ENCODE measurements around the gene LRRC4C. TPM values are rescaled to one million over a fixed set of nuclear protein-coding genes. Genes with fewer than 3 reads are reported as not detected.
"Not testable (repeated sequence)": the region's sequence is repeated elsewhere in the genome, so short reads cannot be mapped to it uniquely, and the experiment has no call there.

LRRC4C gene
- total RNA-seq, 1 experiment from 2014 or later: 0.15 TPM

- no peak overlapping the region for H3K27ac ChIP-seq (ENCODE audit: low read length)
- no peak for DNase-seq (ENCODE audit: low read depth, low spot score)
- no TSS peak for BruUV-seq (replicated peaks)
- H3K36me3 ChIP-seq (ENCODE audit: control insufficient read depth, insufficient read depth, low read length): no peaks in the 10 kb centered on the region
- H3K9me3 ChIP-seq (ENCODE audit: control insufficient read depth, insufficient read depth, low read depth, low read length): no peaks in the 10 kb centered on the region
- H3K4me3 ChIP-seq (ENCODE audit: low read depth in 2 of 2, low read length in 2 of 2): no peak overlapping the region
- H3K4me1 ChIP-seq (ENCODE audit: control insufficient read depth, insufficient read depth, low read length): no peaks in the 10 kb centered on the region
- TF ChIP-seq, protein P1, sequence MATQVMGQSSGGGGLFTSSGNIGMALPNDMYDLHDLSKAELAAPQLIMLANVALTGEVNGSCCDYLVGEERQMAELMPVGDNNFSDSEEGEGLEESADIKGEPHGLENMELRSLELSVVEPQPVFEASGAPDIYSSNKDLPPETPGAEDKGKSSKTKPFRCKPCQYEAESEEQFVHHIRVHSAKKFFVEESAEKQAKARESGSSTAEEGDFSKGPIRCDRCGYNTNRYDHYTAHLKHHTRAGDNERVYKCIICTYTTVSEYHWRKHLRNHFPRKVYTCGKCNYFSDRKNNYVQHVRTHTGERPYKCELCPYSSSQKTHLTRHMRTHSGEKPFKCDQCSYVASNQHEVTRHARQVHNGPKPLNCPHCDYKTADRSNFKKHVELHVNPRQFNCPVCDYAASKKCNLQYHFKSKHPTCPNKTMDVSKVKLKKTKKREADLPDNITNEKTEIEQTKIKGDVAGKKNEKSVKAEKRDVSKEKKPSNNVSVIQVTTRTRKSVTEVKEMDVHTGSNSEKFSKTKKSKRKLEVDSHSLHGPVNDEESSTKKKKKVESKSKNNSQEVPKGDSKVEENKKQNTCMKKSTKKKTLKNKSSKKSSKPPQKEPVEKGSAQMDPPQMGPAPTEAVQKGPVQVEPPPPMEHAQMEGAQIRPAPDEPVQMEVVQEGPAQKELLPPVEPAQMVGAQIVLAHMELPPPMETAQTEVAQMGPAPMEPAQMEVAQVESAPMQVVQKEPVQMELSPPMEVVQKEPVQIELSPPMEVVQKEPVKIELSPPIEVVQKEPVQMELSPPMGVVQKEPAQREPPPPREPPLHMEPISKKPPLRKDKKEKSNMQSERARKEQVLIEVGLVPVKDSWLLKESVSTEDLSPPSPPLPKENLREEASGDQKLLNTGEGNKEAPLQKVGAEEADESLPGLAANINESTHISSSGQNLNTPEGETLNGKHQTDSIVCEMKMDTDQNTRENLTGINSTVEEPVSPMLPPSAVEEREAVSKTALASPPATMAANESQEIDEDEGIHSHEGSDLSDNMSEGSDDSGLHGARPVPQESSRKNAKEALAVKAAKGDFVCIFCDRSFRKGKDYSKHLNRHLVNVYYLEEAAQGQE (IDR thresholded peaks at IDR 0.05; ENCODE audit: insufficient read depth in 1 of 2, low read depth in 2 of 2, low read length in 1 of 2): no peak
- TF ChIP-seq TCF7L2 (IDR thresholded peaks at IDR 0.05; ENCODE audit: low read depth, low read length): no peak
- intact Hi-C loops (cut with micrococcal nuclease; ENCODE audit: unreplicated experiment) (no loop called here), in situ Hi-C loops (cut with HindIII; ENCODE audit: low pct_unique_long_range_greater_than_20kb, low sequenced_read_pairs) (no loop called here)
- POLR2A ChIA-PET: interaction anchor here (0.6 kb wide), 1 partner anchor 25 kb away, joined by 3 read pairs; no protein-coding TSS in a partner anchor
- CTCF ChIA-PET: no interaction called here
- H3K27me3 ChIP-seq (ENCODE audit: control insufficient read depth, insufficient read depth, low read length): no peaks in the 10 kb centered on the region
- no peak for ATAC-seq
These were observed 1256.7 kb downstream of the LRRC4C start for GRCh38 chr11:40202589-40203270.

DNA sequence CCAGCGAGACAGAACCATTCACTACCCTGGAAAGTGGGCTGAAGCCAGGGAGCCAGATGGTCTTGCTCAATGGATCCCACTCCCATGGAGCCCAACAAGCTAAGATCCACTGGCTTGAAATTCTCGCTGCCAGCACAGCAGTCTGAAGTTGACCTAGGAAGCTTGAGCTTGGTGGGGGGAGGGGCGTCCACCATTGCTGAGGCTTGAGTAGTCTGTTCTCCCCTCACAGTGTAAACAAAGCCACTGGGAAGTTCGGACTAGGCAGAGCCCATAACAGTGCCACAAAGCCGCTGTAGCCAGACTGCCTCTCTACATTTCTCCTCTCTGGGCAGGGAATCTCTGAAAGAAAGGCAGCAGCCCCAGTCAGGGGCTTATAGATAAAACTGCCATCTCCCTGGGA lies 1266.9 kb downstream of the LRRC4C start:
- in situ Hi-C loops (cut with HindIII; ENCODE audit: low pct_unique_long_range_greater_than_20kb, low sequenced_read_pairs); H3K4me3 ChIP-seq (ENCODE audit: low read depth in 2 of 2, low read length in 2 of 2); H3K4me1 ChIP-seq (ENCODE audit: control insufficient read depth, insufficient read depth, low read length); H3K27ac ChIP-seq (ENCODE audit: low read length); DNase-seq (ENCODE audit: low read depth, low spot score); H3K36me3 ChIP-seq (ENCODE audit: control insufficient read depth, insufficient read depth, low read length); H3K9me3 ChIP-seq (ENCODE audit: control insufficient read depth, insufficient read depth, low read depth, low read length); H3K27me3 ChIP-seq (ENCODE audit: control insufficient read depth, insufficient read depth, low read length); POLR2A ChIA-PET; intact Hi-C loops (cut with micrococcal nuclease; ENCODE audit: unreplicated experiment); CTCF ChIA-PET; ATAC-seq; BruUV-seq (replicated peaks): not testable (repeated sequence)

DNA sequence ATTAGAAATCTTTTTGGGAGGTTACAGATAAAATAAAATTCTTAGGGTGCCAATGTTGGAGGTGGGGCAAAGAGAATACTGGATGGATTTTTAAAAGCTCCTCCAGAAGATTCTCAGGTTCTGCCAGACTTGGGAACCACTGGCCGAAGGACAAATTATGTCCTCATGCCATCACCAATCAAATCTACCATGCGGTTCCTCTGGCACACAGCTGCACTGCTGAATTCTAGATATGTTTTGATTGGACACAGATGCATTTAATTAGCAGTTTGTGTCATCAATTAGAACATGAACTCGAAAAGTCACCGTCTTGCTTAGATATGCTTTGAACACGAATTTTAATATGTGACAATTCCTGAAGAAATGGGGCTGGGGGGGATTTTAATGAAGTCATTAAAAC lies 1269.2 kb downstream of the LRRC4C start:
- no TSS peak for BruUV-seq (replicated peaks)
- in situ Hi-C loops (cut with HindIII; ENCODE audit: low pct_unique_long_range_greater_than_20kb, low sequenced_read_pairs) (no loop called here), intact Hi-C loops (cut with micrococcal nuclease; ENCODE audit: unreplicated experiment) (no loop called here)
- H3K4me1 ChIP-seq (ENCODE audit: control insufficient read depth, insufficient read depth, low read length): no peaks in the 10 kb centered on the region
- H3K36me3 ChIP-seq (ENCODE audit: control insufficient read depth, insufficient read depth, low read length): no peaks in the 10 kb centered on the region
- no peaks in the 10 kb centered on the region for H3K9me3 ChIP-seq (ENCODE audit: control insufficient read depth, insufficient read depth, low read depth, low read length)
- ChIA-PET POLR2A (no interaction called here), CTCF (no interaction called here)
- no peak overlapping the region for H3K4me3 ChIP-seq (ENCODE audit: low read depth in 2 of 2, low read length in 2 of 2)
- no peak for ATAC-seq
- DNase-seq (ENCODE audit: low read depth, low spot score): no peak
- no peaks in the 10 kb centered on the region for H3K27me3 ChIP-seq (ENCODE audit: control insufficient read depth, insufficient read depth, low read length)
- H3K27ac ChIP-seq (ENCODE audit: low read length): no peak overlapping the region
- TF ChIP-seq POLR2AphosphoS5 (IDR thresholded peaks at IDR 0.05; ENCODE audit: low read depth, low read length) (no peak), TCF7L2 (IDR thresholded peaks at IDR 0.05; ENCODE audit: low read depth, low read length) (no peak), SIN3A (IDR thresholded peaks at IDR 0.05; ENCODE audit: borderline replicate concordance, insufficient read depth, low read depth, low read length) (no peak)
- TF ChIP-seq, protein P2, sequence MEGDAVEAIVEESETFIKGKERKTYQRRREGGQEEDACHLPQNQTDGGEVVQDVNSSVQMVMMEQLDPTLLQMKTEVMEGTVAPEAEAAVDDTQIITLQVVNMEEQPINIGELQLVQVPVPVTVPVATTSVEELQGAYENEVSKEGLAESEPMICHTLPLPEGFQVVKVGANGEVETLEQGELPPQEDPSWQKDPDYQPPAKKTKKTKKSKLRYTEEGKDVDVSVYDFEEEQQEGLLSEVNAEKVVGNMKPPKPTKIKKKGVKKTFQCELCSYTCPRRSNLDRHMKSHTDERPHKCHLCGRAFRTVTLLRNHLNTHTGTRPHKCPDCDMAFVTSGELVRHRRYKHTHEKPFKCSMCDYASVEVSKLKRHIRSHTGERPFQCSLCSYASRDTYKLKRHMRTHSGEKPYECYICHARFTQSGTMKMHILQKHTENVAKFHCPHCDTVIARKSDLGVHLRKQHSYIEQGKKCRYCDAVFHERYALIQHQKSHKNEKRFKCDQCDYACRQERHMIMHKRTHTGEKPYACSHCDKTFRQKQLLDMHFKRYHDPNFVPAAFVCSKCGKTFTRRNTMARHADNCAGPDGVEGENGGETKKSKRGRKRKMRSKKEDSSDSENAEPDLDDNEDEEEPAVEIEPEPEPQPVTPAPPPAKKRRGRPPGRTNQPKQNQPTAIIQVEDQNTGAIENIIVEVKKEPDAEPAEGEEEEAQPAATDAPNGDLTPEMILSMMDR (IDR thresholded peaks at IDR 0.05): no peak
- TF ChIP-seq, protein P1 (IDR thresholded peaks at IDR 0.05; ENCODE audit: insufficient read depth in 1 of 2, low read depth in 2 of 2, low read length in 1 of 2): no peak

Data from Panc1 (cell line).